ENCODE data around the gene PIK3IP1.

Gene PIK3IP1

DNA sequence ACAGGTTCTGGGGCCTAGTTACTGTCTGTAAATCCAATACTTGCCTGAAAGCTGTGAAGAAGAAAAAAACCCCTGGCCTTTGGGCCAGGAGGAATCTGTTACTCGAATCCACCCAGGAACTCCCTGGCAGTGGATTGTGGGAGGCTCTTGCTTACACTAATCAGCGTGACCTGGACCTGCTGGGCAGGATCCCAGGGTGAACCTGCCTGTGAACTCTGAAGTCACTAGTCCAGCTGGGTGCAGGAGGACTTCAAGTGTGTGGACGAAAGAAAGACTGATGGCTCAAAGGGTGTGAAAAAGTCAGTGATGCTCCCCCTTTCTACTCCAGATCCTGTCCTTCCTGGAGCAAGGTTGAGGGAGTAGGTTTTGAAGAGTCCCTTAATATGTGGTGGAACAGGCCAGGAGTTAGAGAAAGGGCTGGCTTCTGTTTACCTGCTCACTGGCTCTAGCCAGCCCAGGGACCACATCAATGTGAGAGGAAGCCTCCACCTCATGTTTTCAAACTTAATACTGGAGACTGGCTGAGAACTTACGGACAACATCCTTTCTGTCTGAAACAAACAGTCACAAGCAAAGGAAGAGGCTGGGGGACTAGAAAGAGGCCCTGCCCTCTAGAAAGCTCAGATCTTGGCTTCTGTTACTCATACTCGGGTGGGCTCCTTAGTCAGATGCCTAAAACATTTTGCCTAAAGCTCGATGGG is 13.5 kb downstream of the PIK3IP1 start:
- DNase-seq = peak; percentile 44 to 84 (median 58)

DNA sequence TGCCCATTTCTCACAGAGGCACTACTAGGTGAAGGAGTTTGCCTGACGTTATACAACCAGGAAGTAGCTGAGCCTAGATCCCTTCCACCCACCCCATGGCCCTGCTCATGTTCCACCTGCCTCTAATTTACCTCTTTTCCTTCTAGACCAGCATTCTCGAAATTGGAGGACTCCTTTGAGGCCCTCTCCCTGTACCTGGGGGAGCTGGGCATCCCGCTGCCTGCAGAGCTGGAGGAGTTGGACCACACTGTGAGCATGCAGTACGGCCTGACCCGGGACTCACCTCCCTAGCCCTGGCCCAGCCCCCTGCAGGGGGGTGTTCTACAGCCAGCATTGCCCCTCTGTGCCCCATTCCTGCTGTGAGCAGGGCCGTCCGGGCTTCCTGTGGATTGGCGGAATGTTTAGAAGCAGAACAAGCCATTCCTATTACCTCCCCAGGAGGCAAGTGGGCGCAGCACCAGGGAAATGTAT is 14.1 kb downstream of the PIK3IP1 start:
- peak in 2 of 6 experiments; percentile 43 to 52 for DNase-seq

DNA sequence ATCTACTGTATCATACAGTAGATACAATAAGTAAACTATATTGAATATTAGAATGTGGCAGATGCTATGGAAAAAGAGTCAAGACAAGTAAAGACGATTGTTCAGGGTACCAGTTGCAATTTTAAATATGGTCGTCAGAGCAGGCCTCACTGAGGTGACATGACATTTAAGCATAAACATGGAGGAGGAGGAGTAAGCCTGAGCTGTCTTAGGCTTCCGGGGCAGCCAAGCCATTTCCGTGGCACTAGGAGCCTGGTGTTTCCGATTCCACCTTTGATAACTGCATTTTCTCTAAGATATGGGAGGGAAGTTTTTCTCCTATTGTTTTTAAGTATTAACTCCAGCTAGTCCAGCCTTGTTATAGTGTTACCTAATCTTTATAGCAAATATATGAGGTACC is 14.5 kb downstream of the PIK3IP1 start:
- peak in 1 of 6 experiments; percentile 43 for DNase-seq

DNA sequence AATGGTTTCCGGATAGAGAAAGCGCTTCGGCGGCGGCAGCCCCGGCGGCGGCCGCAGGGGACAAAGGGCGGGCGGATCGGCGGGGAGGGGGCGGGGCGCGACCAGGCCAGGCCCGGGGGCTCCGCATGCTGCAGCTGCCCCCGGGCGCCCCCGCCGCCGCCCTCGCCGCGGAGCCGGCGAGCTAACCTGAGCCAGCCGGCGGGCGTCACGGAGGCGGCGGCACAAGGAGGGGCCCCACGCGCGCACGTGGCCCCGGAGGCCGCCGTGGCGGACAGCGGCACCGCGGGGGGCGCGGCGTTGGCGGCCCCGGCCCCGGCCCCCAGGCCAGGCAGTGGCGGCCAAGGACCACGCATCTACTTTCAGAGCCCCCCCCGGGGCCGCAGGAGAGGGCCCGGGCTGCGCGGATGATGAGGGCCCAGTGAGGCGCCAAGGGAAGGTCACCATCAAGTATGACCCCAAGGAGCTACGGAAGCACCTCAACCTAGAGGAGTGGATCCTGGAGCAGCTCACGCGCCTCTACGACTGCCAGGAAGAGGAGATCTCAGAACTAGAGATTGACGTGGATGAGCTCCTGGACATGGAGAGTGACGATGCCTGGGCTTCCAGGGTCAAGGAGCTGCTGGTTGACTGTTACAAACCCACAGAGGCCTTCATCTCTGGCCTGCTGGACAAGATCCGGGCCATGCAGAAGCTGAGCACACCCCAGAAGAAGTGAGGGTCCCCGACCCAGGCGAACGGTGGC is 15.7 kb downstream of the PIK3IP1 start:
- DNase-seq = no peak

DNA sequence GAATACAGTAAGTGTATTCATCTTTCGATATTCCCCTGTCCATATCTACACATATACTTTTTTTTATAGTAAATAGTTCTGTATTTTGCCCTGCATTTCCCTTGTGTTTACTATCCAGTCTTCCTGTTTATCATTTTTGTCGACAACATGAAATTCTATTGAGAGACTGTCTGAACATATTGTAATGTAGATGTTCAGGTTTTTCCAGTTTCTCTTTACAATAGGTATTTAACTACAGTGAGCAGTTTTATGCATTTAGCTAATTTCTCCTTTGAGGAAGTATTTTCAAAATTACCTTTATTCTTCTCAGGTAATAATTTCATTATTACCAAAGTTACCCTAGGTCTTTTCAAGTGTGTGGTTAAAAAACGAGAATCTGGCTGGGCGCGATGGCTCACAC is 16.7 kb downstream of the PIK3IP1 start:
- DNase-seq = no peak

DNA sequence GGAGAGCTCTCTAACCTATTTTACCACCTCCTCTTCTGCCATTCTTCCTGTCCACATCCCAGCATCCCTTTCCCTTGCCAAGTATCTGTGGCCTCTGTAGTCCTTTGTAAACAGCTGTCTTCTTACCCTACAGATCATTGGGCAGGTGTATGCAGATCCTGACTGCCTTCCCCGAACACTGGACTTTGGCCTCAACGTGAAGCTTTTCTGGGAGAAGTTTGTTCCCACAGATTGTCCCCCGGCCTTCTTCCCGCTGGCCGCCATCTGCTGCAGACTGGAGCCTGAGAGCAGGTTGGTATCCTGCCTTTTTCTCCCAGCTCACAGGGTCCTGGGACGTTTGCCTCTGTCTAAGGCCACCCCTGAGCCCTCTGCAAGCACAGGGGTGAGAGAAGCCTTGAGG is 17.3 kb downstream of the PIK3IP1 start:
- DNase-seq = no peak

DNA sequence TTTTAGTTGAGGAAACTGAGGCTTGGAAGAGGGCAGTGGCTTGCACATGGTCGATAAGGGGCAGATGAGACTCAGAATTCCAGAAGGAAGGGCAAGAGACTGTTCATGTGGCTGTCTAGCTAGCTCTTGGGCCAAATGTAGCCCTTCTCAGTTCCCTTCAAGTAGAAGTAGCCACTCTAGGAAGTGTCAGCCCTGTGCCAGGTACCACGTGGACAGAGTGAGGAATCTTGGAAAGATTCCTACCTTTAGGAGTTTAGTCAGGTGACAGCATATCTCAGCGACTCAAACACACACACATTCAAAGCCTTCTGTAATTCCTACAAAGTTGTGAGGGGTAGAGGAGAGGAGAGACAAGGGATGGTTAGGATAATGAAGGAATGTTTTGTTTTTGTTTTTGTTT is 18.3 kb downstream of the PIK3IP1 start:
- no peak for DNase-seq

DNA sequence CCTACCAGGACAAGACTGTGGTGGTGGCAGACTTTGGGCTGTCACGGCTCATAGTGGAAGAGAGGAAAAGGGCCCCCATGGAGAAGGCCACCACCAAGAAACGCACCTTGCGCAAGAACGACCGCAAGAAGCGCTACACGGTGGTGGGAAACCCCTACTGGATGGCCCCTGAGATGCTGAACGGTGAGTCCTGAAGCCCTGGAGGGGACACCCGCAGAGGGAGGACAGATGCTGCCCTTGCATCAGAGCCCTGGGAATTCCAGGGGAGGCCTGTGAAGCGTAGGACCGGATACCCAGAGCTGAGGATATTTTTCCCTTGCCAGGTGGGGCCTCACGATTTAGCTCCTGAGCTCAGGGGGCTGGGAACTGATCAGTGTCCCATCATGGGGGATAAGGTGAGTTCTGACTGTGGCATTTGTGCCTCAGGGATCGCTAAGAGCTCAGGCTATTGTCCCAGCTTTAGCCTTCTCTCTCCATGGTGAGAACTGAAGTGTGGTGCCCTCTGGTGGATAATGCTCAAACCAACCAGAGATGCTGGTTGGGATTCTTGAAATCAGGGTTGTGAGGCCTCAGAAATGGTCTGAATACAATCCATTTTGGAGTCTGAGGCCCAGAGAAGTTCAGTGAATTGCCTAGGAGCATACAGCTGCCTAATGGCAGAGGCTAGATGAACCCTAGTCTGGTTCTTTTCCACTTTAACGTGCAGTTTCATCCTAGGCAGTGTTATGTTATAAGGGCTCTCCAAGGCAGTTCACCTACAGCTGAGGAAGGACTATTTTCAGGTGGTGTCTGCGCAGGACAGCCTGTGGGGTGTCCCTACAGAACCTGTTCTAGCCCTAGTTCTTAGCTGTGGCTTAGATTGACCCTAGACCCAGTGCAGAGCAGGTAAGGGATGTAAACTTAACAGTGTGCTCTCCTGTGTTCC is 19.5 kb downstream of the PIK3IP1 start:
- peak in 5 of 6 experiments; percentile 12 to 48 (median 31) for DNase-seq

DNA sequence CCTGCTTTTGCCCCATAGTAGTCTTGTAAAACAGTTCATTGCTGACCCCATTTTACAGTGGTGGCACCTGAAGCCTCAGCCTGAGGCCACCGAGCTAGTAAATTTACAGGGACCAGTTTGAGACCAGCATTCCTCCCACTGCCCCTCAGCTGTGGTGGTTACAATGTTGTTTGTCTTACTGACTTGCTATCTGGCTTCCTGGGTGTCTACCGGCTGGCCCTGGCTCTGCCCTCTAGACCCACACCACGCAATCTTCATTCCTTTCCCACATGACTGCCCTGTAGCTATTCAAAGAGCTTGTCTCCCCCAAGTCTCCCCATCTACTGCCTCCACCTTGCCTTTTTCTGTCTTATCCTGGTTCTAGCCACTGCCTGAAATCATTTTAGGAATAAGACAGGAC is 20.8 kb downstream of the PIK3IP1 start:
- DNase-seq = no peak

DNA sequence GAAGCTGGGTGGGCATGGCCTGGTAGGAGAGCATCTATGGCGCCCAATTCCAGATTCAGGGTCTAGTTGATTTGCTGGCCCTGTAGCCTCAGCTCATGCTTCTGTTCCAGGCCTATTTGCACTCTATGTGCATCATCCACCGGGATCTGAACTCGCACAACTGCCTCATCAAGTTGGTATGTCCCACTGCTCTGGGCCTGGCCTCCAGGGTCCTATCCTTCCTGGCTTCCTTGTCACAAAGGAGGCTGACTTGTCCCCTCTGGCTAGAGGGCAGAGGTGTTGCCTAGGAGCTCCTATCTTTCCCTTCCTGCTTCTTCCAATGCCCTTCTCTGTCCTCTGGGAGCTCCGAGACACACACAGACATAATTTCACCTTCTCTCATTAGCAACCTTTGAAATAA is 21.3 kb downstream of the PIK3IP1 start:
- DNase-seq = no peak

DNA sequence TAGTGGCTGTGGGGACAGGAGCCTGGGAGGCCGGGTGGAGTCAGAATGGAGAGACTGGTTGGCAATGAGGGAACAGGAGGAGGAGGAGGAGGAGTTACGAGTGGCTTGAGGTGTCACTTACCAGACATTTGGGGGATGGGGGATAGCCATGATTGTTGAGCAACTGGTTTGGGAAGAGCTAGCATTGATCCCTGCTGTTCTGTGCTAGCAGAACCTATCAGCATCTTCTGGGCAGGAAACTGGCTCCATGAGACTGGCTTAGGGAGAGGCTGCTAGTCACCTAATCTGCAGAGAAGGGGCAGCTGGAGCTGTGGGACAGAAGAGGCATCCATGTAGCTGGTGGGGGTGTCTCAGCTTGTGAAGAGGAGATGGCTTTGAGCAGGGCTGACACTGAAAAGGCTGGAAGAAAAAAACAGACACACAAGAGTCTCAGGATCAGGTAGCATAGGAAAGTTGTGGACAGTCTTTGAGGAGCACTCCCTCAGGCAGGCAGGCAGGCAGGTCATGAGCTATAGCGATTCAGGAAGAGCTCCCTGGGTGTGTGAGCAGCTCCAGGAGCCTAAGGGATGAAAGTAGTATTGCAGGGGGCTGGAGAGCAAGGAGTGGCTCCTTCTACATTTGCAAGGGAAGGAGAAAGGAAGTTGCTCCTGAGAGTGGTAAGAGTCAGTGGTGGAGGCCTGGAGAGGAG is 22.3 kb downstream of the PIK3IP1 start:
- DNase-seq = no peak

DNA sequence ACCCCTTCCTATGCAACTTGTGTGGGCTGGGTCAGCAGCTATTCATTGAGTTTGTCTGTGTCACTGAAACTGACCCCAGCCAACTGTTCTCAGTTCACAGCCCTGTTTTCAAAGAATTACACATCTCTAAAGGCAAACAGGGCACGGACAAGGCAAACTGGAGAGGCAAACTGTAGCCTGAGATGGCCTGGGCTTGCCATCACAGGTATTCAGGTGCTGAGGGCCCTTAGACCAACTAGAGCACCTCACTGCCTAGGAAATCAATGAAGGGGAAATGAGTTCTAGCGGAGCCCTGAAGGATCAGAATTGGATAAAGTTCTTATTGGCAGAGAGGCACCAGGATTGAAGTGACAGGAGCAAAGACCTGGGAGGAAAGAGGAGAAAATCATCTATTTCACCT is 24.0 kb downstream of the PIK3IP1 start:
- DNase-seq = no peak

DNA sequence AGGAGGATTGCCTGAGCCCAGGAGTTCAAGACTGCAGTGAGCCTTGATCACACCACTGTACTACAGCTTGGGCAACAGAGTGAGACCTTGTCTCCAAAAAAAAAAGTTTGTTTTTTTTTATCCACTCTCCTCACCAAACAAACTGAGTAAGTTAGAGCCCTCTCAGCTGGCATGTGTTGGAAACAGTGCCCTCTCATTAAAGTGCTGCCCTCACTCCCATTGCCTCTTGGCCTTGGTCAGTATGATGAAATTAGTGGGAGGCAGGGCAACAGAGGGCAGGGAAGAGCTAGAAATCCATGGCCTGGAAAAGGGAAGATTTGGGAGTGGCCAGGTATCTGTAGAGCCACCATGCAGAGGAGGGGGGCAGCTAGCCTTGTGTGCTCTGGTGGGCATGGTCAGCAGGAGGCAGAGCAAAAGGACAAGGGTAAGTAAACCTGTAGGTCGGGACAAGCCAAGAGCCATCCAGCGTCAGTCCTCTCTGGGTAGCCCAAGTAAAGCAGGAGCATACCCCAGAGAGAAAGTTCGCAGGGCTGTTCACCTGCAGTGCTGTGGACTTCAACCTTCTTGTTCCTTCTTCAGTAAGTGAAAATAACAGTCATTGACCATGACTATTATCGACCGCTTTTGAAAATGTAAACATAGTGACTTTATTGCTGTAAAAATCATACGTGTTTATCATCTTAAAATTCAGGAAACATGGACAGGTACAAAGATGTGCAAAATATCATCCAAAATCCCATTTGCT is 28.2 kb downstream of the PIK3IP1 start:
- no peak for DNase-seq

DNA sequence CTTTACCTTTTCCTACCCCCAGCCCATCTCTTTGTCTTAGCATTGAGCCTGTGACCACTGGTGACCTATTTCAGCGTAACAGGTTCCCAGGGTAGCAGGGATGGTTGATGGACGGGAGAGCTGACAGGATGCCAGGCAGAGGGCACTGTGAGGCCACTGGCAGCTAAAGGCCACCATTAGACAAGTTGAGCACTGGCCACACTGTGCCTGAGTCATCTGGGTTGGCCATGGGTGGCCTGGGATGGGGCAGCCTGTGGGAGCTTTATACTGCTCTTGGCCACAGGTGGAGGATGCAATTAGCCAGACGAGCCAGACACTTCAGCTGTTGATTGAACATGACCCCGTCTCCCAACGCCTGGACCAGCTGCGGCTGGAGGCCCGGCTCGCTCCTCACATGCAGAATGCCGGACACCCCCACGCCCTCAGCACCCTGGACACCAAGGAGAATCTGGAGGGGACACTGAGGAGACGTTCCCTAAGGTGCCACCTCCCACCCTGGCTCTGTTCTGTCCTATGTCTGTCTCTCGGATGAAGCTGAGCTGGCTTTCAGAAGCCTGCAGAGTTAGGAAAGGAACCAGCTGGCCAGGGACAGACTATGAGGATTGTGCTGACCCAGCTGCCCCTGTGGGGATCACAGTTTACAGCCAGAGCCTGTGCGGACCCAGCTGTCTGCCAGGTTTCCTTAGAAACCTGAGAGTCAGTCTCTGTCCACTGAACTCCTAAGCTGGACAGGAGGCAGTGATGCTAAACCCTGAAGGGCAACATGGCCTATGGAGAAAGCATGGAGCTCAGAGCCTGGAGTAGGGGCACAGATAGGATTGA is 29.8 kb downstream of the PIK3IP1 start:
- no peak for DNase-seq

DNA sequence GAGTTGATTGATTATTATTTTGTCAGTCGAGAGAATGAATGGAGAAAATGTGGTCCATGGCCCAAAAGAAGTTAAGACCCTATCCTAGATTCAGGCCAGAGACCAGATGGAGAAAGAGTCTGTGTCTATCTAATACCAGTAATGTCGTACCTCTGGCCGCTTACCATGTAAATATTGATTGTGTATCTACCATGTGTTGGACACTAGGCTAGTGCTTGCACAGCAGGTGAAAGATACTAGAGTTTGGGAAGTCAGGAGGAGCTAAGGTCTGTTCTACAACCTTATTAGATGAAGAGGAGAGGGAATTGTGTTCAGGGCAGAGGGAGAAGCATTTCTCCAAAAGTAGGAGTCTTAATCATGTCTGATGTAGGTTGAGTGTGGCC is 31.8 kb downstream of the PIK3IP1 start:
- DNase-seq = no peak

DNA sequence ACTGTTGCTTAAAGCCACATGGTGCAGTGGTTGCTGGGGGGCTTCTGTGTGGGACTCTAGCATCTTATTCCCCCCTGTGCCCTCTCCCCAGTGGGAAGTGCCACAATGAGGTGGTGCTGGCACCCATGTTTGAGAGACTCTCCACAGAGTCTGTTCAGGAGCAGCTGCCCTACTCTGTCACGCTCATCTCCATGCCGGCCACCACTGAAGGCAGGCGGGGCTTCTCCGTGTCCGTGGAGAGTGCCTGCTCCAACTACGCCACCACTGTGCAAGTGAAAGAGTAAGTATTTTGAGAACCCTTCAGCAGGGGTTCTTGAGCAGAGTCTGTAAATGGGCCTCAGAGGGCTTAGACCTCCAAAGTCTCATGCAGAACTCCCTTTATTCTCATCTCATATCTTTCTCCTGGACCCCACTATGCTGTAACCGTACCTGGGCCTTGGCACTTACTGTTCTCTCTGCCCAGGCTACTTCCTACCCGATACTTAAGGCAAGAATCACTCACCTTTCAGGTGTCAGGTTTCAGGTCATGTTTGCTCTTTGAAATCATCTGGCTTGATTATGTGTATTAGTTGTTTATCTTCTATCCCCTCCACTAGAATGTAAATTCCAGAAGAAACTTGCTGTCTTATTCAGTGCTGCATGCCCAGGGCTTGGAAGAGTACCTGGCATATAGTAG is 32.4 kb downstream of the PIK3IP1 start:
- no peak for DNase-seq

DNA sequence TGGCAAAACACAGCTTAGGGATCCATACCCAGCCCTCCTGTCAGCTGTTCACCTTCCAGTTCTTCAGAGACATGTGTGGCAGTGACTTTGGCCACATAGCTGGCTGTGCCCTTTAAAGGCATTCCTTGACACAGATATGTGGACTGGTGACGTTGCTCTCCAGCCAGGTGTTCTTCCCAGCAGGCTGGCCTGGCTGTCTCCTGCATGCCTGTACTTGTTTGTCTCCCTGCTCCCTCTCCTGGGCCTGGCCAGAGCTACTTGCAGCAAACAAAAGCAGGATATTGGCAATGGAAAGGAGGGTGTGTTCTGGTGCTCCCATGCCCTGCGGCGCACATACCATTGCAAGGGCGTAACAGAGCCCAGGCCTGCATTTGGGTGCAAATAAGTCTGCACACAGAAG is 38.3 kb downstream of the PIK3IP1 start:
- no peak for DNase-seq

DNA sequence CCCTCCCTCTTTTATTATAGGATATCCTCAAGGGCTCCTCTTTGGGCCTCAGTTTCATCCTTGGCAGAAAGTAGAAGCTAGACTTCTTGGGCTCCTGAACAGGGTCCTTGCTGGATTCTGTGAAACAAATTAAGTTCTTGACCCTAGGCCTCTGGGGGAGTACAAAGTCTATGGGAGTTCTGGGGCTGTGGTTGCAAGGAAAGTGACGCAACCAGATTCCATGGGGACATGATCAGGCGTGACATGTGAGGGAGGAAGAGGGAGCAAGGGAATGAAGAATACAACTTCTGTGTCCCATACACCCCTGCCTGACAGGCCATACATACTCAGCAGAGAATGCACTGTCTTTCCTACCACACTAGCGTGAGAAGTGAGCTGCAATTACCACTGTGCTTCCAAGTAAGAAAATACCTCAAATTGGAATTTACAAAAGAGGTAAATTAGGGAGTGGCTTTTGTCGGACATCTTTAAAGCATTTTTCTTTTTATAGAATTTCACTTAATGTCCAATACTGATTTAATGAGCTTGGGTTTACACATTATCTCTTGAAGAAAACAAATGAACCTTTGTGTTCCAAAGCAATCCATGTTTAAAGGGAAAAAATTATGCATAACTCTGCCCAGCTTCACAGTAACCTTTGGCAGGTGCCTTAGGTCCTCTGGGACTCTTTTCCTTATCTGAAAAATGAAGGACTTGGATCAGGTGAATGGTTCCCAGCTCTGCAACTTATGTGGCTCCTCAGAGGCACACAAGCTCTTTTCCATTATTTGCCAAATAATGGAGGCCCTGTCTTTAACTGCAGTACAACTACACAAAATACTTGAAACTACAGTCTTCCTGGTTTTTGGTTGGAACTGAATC is 41.3 kb downstream of the PIK3IP1 start:
- DNase-seq = no peak

Data from stimulated activated naive CD4-positive, alpha-beta T cell (primary cell).